GM12878 (cell line): ENCODE results near the gene ITCH. TPM values are rescaled to one million over a fixed set of nuclear protein-coding genes. Genes with fewer than 3 reads are reported as not detected.
"Not testable (repeated sequence)": the region's sequence is repeated elsewhere in the genome, so short reads cannot be mapped to it uniquely, and the experiment has no call there.

ENCODE experiments used
- ATAC-seq: fragments of 200-7000 bp; cut with Tn5 transposase; 3 replicates; pipeline ENCODE4 v1.9.1; 2020; ENCODE audit warnings: mild to moderate bottlenecking, moderate library complexity
- BruUV-seq: library from RNA; stranded (reverse); fragments of 400-500 nt; replicated peaks from 2 replicates; lab custom pipeline; 2021; lab: Mats Ljungman, UMichigan
- CTCF ChIA-PET: fragments of 300-600 bp; sonication (Branson Sonifier 250); formaldehyde crosslinking; extraction: SDS; loops from one replicate; lab custom pipeline; 2021; ENCODE audit warnings: inconsistent platforms; lab: Yijun Ruan, JAX
- POLR2A ChIA-PET: fragments of 350-600 bp; formaldehyde crosslinking; extraction: SDS; loops from one replicate; lab custom pipeline; 2021; ENCODE audit warnings: inconsistent platforms; lab: Charles Lee
- RAD21 ChIA-PET: fragments of 300-600 bp; sonication (Branson Sonifier 250); formaldehyde crosslinking; loops from one replicate; lab custom pipeline; 2023; ENCODE audit warnings: antibody characterized with exemption; ENCODE audit not compliant: unreplicated experiment; lab: Charles Lee
- SMC1A ChIA-PET: fragments of 300-600 bp; sonication (Branson Sonifier 250); formaldehyde crosslinking; loops from one replicate; lab custom pipeline; 2023; ENCODE audit not compliant: unreplicated experiment, uncharacterized antibody; lab: Charles Lee
- DNase-seq: peaks from one replicate; pipeline ENCODE4 v3.0.0-alpha.2; 2011; ENCODE audit warnings: low read depth, low spot score
- FAIRE-seq: peaks from 3 replicates; lab custom pipeline; 2011; peaks lifted over from hg19 to GRCh38; lab: Jason Lieb, UNC
- H2AFZ ChIP-seq: 2 replicates; pipeline ENCODE4 v1.6.0; 2011; ENCODE audit warnings: low read depth, low read length, control low read depth; ENCODE audit not compliant: control insufficient read depth
- H3K27ac ChIP-seq: 2 replicates; pipeline ENCODE4 v1.5.1; 2011; ENCODE audit warnings: control low read depth; ENCODE audit not compliant: control insufficient read depth, insufficient read depth
- H3K27me3 ChIP-seq, 2 experiments: replicated peaks in 1 of 2; 2 replicates each; pipeline versions ENCODE4 v1.6.0 to v1.6.1; 2011; ENCODE audit warnings: low read length in 1 of 2; ENCODE audit not compliant: control insufficient read depth in 2 of 2, insufficient read depth in 2 of 2
- H3K36me3 ChIP-seq, 2 experiments: 2 replicates each; pipeline ENCODE4 v1.5.1; 2011; ENCODE audit warnings: low read length in 1 of 2; ENCODE audit not compliant: control insufficient read depth in 2 of 2, insufficient read depth in 2 of 2
- H3K4me1 ChIP-seq: 2 replicates; pipeline ENCODE4 v1.6.1; 2011; ENCODE audit warnings: mild to moderate bottlenecking, low read length, moderate library complexity, mixed read lengths; ENCODE audit not compliant: control insufficient read depth, insufficient read depth
- H3K4me2 ChIP-seq: 2 replicates; pipeline ENCODE4 v1.6.0; 2011; ENCODE audit warnings: control low read depth; ENCODE audit not compliant: control insufficient read depth, insufficient read depth
- H3K4me3 ChIP-seq: fragments of 200-600 bp; sonication (generic); 2 replicates; pipeline ENCODE4 v1.5.1; 2016
- H3K79me2 ChIP-seq: 2 replicates; pipeline ENCODE4 v1.6.0; 2011; ENCODE audit warnings: low read length; ENCODE audit not compliant: control insufficient read depth, insufficient read depth
- H3K9ac ChIP-seq: 2 replicates; pipeline ENCODE4 v1.8.0; 2011; ENCODE audit warnings: low read length, control low read depth, mixed read lengths; ENCODE audit not compliant: control insufficient read depth, insufficient read depth
- H3K9me3 ChIP-seq: replicated peaks from 3 replicates; pipeline ENCODE4 v1.5.1; 2011; ENCODE audit warnings: mild to moderate bottlenecking, low read length; ENCODE audit not compliant: control insufficient read depth, insufficient read depth
- H4K20me1 ChIP-seq: 2 replicates; pipeline ENCODE4 v1.6.0; 2011; ENCODE audit not compliant: control insufficient read depth, insufficient read depth
- MEF2B ChIP-seq: fragments of 450-650 bp; IDR thresholded peaks from 2 replicates; pipeline ENCODE4 v1.6.1; 2018; ENCODE audit warnings: mild to moderate bottlenecking, moderate library complexity; ENCODE audit not compliant: partially characterized antibody, poor library complexity, severe bottlenecking
- NBN ChIP-seq: fragments of 450-650 bp; IDR thresholded peaks from 2 replicates; pipeline ENCODE4 v1.6.1; 2016
- RB1 ChIP-seq: fragments of 450-650 bp; formaldehyde crosslinking; IDR thresholded peaks from 2 replicates; pipeline ENCODE4 v1.6.1; 2017; ENCODE audit warnings: mild to moderate bottlenecking, borderline replicate concordance
- RELA ChIP-seq: fragments of 450-650 bp; IDR thresholded peaks from 2 replicates; pipeline ENCODE4 v1.8.0; 2014; ENCODE audit warnings: borderline replicate concordance; ENCODE audit not compliant: partially characterized antibody
- RFX5 ChIP-seq: IDR thresholded peaks from 2 replicates; pipeline ENCODE4 v1.6.1; 2011; ENCODE audit warnings: low read depth, low read length, improper control_type of control experiment
- SIN3A ChIP-seq: IDR thresholded peaks from 2 replicates; pipeline ENCODE4 v1.6.1; 2012; ENCODE audit warnings: low read depth, low read length, improper control_type of control experiment
- ZNF592 ChIP-seq: fragments of 450-650 bp; IDR thresholded peaks from 2 replicates; pipeline ENCODE4 v1.6.1; 2017; ENCODE audit warnings: mild to moderate bottlenecking, moderate library complexity
- WGBS: methylation state at CpG from one replicate; pipeline ENCODE4 v1.1.6; 2016; ENCODE audit warnings: low lambda C conversion rate; ENCODE audit not compliant: insufficient replicate concordance, insufficient coverage; ENCODE audit errors: missing lambda C conversion rate; 5-methylcytosine and 5-hydroxymethylcytosine counted together
- in situ Hi-C: fragments of 300-500 bp; cut with MboI; formaldehyde crosslinking; loops from 9 replicates; pipeline ENCODE4 v1.14.3; 2018; ENCODE audit warnings: mixed read lengths
- intact Hi-C: fragments of 100-400 bp; cut with micrococcal nuclease; formaldehyde crosslinking; loops from one replicate; pipeline ENCODE4 v1.14.2; 2022; ENCODE audit not compliant: unreplicated experiment
- polyA plus RNA-seq, 11 experiments: library from polyadenylated mRNA; depleted of rRNA in 4 of 11; unstranded in 6 of 11; stranded (reverse) in 5 of 11; fragments of >200 nt; fragmentation: Nextera tagmentation in 4 of 11; fragmentation: Illumina TruSeq in 1 of 11; extraction: Ambion mirVana in 4 of 11; extraction: Trizol in 1 of 11; gene quantifications; 1 replicate in 1 of 11; 2 replicates in 10 of 11; pipeline versions ENCODE4 v1.2.1 to v1.2.3, GENCODE V29; 2011 to 2016; ENCODE audit warnings: inconsistent platforms in 2 of 11, missing spikeins in 2 of 11, low read depth in 1 of 11
- total RNA-seq, 4 experiments: library from RNA; depleted of rRNA in 3 of 4; stranded (reverse); fragments of >200 nt in 3 of 4; fragmentation: Illumina TruSeq in 1 of 4; extraction: Trizol in 1 of 4; gene quantifications; 2 replicates each; pipeline versions ENCODE4 v1.2.1 to v1.2.3, GENCODE V29; 2013 to 2021
- TF ChIP-seq, protein P1 (sequence below): fragments of 150-350 bp; IDR thresholded peaks from 2 replicates; pipeline ENCODE4 v1.6.1; 2014; ENCODE audit warnings: mild to moderate bottlenecking, low read depth, low read length

The ITCH gene
- total and polyA plus RNA-seq, 10 of the 15 experiments (the other 5 are each of a cell fraction or from before 2014, with no cell fraction given), result 7.5 to 46.1 (median 21.5) TPM

DNA sequence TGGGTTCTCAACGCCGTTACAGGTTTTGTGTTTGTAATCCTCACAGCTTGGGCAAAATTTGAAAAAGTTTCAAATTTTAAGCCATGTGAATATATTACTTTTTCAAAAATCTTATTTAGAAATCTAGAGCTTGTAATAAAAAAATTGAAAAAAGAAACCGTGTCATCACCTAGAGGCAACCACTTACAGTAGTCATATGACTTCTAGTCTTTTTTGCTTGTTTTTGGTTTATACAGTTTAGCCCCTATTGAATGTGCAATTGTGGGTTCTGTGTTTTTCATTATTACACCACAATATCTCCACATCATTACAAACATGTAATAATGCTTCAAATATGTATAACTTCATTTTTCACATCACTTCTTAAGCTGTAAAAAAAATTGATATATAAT, 154.0 kb downstream of the ITCH start (continued):
- TF ChIP-seq RB1 (no peak), RELA (no peak), SIN3A (no peak), RFX5 (no peak), ZNF592 (no peak), MEF2B (no peak), NBN (no peak)
- TF ChIP-seq, protein P1, sequence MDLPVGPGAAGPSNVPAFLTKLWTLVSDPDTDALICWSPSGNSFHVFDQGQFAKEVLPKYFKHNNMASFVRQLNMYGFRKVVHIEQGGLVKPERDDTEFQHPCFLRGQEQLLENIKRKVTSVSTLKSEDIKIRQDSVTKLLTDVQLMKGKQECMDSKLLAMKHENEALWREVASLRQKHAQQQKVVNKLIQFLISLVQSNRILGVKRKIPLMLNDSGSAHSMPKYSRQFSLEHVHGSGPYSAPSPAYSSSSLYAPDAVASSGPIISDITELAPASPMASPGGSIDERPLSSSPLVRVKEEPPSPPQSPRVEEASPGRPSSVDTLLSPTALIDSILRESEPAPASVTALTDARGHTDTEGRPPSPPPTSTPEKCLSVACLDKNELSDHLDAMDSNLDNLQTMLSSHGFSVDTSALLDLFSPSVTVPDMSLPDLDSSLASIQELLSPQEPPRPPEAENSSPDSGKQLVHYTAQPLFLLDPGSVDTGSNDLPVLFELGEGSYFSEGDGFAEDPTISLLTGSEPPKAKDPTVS, result no peak

DNA sequence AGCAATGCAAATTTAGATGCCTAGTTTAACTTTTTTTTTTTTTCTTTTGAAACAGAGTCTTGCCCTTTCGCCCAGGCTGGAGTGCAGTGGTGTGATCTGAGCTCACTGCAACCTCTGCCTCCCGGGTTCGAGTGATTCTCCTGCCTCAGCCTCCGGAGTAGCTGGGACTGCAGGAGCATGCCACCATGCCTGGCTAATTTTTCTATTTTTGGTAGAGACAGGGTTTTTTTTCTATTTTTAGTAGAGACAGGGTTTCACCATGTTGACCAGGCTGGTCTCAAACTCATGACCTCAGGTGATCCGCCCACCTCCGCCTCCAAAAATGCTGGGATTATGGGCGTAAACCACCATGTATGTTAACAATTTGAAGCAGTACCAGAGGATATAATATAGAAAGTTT, 155.8 kb downstream of the ITCH start:
- WGBS, result 84% methylated on average over 7 of the region's 7 CpGs
- BruUV-seq, H3K36me3 ChIP-seq, H3K27me3 ChIP-seq, ATAC-seq, DNase-seq, H3K27ac ChIP-seq, H4K20me1 ChIP-seq, FAIRE-seq, H3K4me2 ChIP-seq, POLR2A ChIA-PET, H3K4me3 ChIP-seq, H2AFZ ChIP-seq, H3K9ac ChIP-seq, H3K9me3 ChIP-seq: not testable (repeated sequence)
- ChIA-PET CTCF (interaction anchor here (0.6 to 5.3 kb wide), 4 partner anchors 9 to 206 kb away, joined by 3 to 61 read pairs (median 10); no protein-coding TSS in a partner anchor), RAD21 (interaction anchor here (0.8 to 5.0 kb wide), 3 partner anchors 9 to 206 kb away, joined by 3 to 45 read pairs (median 4); no protein-coding TSS in a partner anchor), SMC1A (interaction anchor here (0.6 kb wide), 1 partner anchor 9 kb away, joined by 3 read pairs; no protein-coding TSS in a partner anchor)
- intact Hi-C loops (loop anchor here (5.0 kb wide), 2 partner anchors 42 to 152 kb away; no protein-coding TSS in a partner anchor), in situ Hi-C loops (loop anchor here (5.0 kb wide), 1 partner anchor 207 kb away; no protein-coding TSS in a partner anchor)
- Histone ChIP-seq H3K79me2 (peaks cover 50% of the 10 kb centered on the region), H3K4me1 (peaks cover 14% of the 10 kb centered on the region)

- intact Hi-C loops, result loop anchor here (5.0 to 10.0 kb wide), 3 partner anchors 43 to 325 kb away; no protein-coding TSS in a partner anchor
- in situ Hi-C loops, result loop anchor here (5.0 kb wide), 1 partner anchor 208 kb away; no protein-coding TSS in a partner anchor
These were observed 156.8 kb downstream of the ITCH start for GRCh38 chr20:34519841-34520240.

More at GRCh38 chr20:34519841-34520240, 156.8 kb downstream of the ITCH start:
- H3K36me3 ChIP-seq, BruUV-seq, DNase-seq, H2AFZ ChIP-seq, ATAC-seq, FAIRE-seq, H3K4me3 ChIP-seq, H3K27ac ChIP-seq, H3K4me2 ChIP-seq, POLR2A ChIA-PET, H3K9ac ChIP-seq, H4K20me1 ChIP-seq, H3K9me3 ChIP-seq, H3K27me3 ChIP-seq: not testable (repeated sequence)
- Histone ChIP-seq H3K79me2 (peaks cover 53% of the 10 kb centered on the region), H3K4me1 (peaks cover 11% of the 10 kb centered on the region)
- 95% methylated on average over 10 of the region's 10 CpGs for WGBS
- CTCF ChIA-PET, result interaction anchor here (1.9 kb wide), 1 partner anchor 207 kb away, joined by 16 read pairs; no protein-coding TSS in a partner anchor
- RAD21 ChIA-PET, result interaction anchor here (1.4 to 5.0 kb wide), 2 partner anchors 10 to 207 kb away, joined by 4 to 45 read pairs; no protein-coding TSS in a partner anchor
- SMC1A ChIA-PET, result interaction anchor here (1.3 kb wide), 1 partner anchor 207 kb away, joined by 6 read pairs; no protein-coding TSS in a partner anchor
